Stimulated activated naive CD8-positive, alpha-beta T cell treated with anti-CD3 and anti-CD28 coated beads, Interleukin-15, amount 100 ng/mL, for 72 hours (primary cell): ENCODE measurements around the gene SUCLG2.

Source experiments
- ATAC-seq: fragments of 150-1000 bp; cut with Tn5 transposase; 2 replicates; pipeline ENCODE4 v1.10.0; 2021; ENCODE audit warnings: mild to moderate bottlenecking, moderate library complexity
- DNase-seq, 2 donors: peaks; one replicate each; pipeline ENCODE4 v3.0.0; 2021 to 2022
- H3K27ac Mint-ChIP-seq, 2 donors: one replicate each; pipeline ENCODE4 v1.8.0; 2022; ENCODE audit warnings: mild to moderate bottlenecking in 2 of 2, mixed read lengths in 2 of 2, moderate library complexity in 2 of 2
- H3K27me3 Mint-ChIP-seq: one replicate; pipeline ENCODE4 v1.8.0; 2022; ENCODE audit warnings: mixed read lengths
- H3K4me1 Mint-ChIP-seq: one replicate; pipeline ENCODE4 v1.8.0; 2022; ENCODE audit warnings: mild to moderate bottlenecking, mixed read lengths
- H3K4me3 Mint-ChIP-seq, 2 donors: one replicate each; pipeline ENCODE4 v1.8.0; 2022; ENCODE audit warnings: mild to moderate bottlenecking in 2 of 2, mixed read lengths in 2 of 2, moderate library complexity in 1 of 2
- H3K9me3 Mint-ChIP-seq, 2 donors: one replicate each; pipeline ENCODE4 v1.8.0; 2022; ENCODE audit warnings: mixed read lengths in 2 of 2

SUCLG2 gene

DNA sequence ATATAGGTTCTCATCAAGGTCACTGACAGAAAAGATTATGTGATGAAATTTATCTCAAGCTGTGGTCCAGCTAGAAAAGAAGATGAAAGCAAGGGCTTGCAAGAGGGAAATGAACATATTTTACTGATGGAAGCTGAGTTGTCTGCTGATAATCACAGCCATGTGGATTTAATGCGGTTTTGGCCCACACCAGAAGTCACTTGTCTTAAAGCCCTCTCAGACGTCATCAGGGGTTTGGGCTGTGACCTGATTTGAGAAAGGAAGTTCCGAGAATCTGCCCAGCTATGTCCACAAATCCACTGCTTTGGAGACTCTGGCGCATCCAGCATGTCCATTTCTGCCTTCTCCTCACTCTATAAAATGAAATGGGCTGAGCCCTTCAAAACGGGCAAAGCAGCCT lies 278.4 kb downstream of the SUCLG2 start:
- Mint-ChIP-seq H3K27me3 (no peaks in the 10 kb centered on the region), H3K4me1 (peaks cover 9% of the 10 kb centered on the region), H3K9me3 (no peaks in the 10 kb centered on the region), H3K4me3 (no peak overlapping the region), H3K27ac (no peak overlapping the region)
- DNase-seq (no peak), ATAC-seq (no peak)

DNA sequence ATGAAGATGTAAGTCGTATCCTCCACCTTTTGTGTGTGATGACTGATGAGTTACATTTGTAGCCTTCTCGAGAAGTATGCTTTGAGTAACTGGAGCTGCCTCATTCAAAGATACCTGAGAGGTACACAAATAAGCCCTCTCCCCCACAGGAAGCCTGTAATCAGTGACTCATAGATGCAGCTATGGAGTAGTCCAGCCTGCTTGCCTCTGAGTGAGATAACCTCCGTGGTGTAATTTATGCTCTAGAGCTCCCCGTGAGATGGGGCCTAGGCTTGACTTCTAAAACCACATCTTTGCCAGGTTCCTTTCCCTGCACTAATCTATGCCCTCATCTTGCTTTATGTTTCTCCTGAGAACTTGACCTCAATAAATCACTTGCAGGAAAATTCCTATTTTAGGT lies 291.7 kb downstream of the SUCLG2 start:
- Mint-ChIP-seq H3K27ac (no peak overlapping the region), H3K27me3 (no peaks in the 10 kb centered on the region), H3K4me1 (peaks cover 37% of the 10 kb centered on the region), H3K9me3 (peaks cover 6 to 11% of the 10 kb centered on the region in 2 donors), H3K4me3 (peak overlapping the region in 1 of 2 donors; percentile 16)
- DNase-seq = peak in 1 of 2 donors; percentile 37
- ATAC-seq = peak; percentile 97

DNA sequence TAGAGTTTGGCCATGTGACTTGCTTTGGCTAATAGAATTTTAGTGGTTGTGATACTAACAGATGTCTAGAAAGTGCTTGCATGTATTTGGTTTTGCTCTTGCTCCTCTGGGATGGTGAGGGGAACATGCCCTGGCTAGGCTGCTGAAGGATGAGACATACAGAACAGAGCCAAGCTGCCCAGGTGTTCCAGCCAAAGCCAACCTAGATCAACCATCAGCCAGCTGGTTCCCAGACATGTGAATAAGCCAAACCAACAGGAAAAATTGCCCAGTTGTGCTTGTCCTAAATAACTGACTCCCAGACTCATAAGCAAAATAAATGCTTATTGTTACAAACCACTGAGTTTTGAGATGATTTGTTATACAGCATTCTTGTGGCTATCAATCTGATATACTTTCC lies 292.6 kb downstream of the SUCLG2 start:
- no peaks in the 10 kb centered on the region for H3K27me3 Mint-ChIP-seq
- H3K27ac Mint-ChIP-seq = no peak overlapping the region
- peaks cover 39% of the 10 kb centered on the region for H3K4me1 Mint-ChIP-seq
- H3K9me3 Mint-ChIP-seq = peaks cover 6 to 11% of the 10 kb centered on the region in 2 donors
- H3K4me3 Mint-ChIP-seq = no peak overlapping the region
- DNase-seq (no peak), ATAC-seq (no peak)

DNA sequence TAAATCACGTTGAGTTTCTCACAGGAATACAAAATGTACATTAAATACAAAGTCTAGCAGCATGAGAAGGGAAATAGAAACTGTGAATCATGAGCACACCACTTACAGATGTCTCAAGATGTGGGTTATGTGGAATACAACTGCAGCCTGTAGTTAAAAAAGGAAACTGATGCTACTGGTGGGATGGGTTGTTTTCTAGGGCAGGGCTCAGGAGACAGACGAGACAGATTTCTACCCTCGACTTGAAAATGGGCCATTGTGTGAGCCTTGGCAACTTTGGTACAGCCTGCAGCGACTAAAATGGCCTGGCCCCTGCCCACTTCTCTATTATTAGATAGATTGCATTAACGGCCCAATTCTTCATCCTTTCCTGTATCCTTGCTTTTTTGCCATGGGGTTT lies 293.1 kb downstream of the SUCLG2 start:
- ATAC-seq (peak; percentile 47), DNase-seq (no peak)
- Mint-ChIP-seq H3K27ac (peak overlapping the region; percentile 15 to 63), H3K4me1 (peaks cover 39% of the 10 kb centered on the region), H3K9me3 (peaks cover 6 to 11% of the 10 kb centered on the region in 2 donors), H3K27me3 (no peaks in the 10 kb centered on the region), H3K4me3 (no peak overlapping the region)

DNA sequence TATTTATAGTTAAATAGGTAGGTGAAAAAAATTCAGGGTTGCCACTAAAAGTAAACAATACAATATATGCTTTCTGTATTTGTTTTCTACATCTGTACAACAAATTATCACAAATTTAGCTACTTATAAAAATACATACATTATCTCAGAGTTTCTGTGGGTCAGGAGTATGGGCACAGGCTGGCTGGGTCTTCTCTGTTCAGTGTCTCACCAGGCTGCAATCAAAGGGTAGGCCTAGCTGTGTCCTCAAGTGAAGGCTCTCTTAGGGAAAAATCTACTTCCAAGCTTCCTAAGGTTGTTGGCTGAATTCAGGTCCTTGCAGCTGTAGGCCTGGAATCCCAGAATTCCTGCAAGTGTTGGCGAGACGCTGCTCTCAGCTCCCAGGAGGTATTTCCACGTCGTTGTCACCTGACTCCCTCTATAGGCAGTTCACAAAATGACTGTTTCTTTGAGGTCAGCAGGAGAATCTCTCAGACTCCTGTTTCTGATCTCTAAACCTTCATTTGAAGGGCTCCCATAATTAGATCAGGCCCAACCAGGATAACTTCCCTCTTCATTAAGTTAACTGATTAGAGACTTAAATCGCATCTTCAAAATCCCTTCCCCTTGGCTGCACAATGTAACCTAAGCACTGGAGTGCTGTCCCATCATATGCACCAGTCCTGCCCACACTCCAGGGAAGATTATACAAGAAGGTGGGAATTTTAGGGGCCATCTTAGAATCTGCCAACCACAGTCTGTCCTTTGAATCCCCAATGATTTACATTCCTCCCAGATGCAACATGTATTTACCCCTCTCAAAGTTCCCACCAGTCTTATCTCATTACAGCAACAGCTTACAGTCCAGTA lies 296.6 kb downstream of the SUCLG2 start:
- no peak overlapping the region for H3K27ac Mint-ChIP-seq
- no peaks in the 10 kb centered on the region for H3K9me3 Mint-ChIP-seq
- DNase-seq (no peak), ATAC-seq (no peak)
- H3K4me3 Mint-ChIP-seq = no peak overlapping the region
- no peaks in the 10 kb centered on the region for H3K27me3 Mint-ChIP-seq
- peaks cover 29% of the 10 kb centered on the region for H3K4me1 Mint-ChIP-seq

DNA sequence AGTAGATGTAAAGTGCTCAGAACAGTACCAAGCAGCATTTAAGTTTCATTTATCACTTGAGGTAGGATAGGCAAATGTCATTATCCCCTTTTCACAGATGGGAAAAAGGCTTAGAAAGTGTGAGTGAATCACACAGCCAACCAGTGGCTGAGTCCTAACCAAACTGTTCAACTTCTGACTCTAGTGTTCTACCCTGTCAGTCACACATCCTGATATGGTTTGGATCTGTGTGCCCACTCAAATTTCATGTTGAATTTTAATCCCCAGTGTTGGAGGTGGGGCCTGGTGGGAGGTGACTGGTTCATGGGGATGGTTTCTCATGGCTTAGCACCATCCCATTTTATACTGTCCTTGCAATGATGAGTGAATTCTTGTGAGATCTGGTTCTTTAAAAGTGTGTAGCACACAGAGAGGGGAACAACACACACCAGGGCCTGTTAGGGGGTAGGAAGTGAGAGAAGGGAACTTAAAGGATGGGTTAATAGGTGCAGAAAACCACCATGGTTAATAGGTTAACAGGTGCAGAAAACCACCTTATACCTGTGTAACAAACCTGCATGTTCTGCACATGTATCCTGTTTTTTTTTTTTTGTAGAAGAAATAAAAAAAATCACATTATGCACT lies 304.7 kb downstream of the SUCLG2 start:
- Mint-ChIP-seq H3K27me3 (no peaks in the 10 kb centered on the region), H3K9me3 (peaks cover 12 to 37% of the 10 kb centered on the region in 2 donors), H3K27ac (peak overlapping the region in 1 of 2 donors; percentile 66), H3K4me3 (peak overlapping the region in 1 of 2 donors; percentile 15), H3K4me1 (peaks cover 20% of the 10 kb centered on the region)
- DNase-seq (peak; percentile 28 to 60), ATAC-seq (peak; percentile 99)

DNA sequence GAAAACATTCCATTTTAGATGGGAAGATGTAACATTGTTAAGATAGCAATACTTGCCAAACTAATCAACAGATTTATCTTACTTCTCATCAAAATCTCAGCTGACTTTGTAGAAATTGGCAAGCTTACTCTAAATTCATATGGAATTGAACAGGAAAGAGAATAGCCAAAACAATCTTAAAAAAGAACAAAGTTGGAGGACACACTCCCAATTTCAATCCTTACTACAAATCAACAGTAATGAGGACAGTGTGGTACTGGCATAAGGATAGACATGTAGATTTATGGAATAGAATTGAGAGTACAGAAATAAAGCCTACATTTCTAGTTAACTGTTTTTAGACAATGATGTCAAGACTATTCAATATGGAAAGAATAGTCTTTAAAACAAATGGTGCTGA lies 308.3 kb downstream of the SUCLG2 start:
- no peak for DNase-seq
- ATAC-seq = no peak
- peaks cover 25 to 58% of the 10 kb centered on the region in 2 donors for H3K9me3 Mint-ChIP-seq
- H3K27ac Mint-ChIP-seq = no peak overlapping the region
- H3K27me3 Mint-ChIP-seq = no peaks in the 10 kb centered on the region
- H3K4me1 Mint-ChIP-seq = peaks cover 20% of the 10 kb centered on the region
- no peak overlapping the region for H3K4me3 Mint-ChIP-seq

DNA sequence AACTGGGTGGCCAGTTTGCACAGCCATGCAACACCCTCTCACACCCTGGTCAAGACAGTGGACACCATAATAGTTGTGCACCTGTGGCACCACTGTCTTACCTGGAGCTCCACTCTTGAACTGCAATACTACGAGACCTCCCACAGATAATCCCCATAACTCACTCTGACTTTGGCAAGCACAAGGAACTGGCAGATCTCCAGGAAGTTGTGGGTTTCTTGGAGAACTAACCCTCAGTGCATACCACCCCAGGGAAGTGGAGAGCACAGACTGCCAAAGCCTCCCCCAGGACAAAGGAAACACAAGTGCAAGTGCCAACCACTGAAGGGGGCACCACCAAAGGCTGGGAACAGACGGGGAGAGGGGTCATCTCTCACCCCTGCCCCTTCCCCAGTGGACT lies 318.6 kb downstream of the SUCLG2 start:
- DNase-seq (no peak), ATAC-seq (no peak)
- H3K9me3 Mint-ChIP-seq = peaks cover 40 to 45% of the 10 kb centered on the region in 2 donors
- peaks cover 17% of the 10 kb centered on the region for H3K4me1 Mint-ChIP-seq
- H3K4me3 Mint-ChIP-seq = no peak overlapping the region
- peaks cover 8% of the 10 kb centered on the region for H3K27me3 Mint-ChIP-seq
- no peak overlapping the region for H3K27ac Mint-ChIP-seq

DNA sequence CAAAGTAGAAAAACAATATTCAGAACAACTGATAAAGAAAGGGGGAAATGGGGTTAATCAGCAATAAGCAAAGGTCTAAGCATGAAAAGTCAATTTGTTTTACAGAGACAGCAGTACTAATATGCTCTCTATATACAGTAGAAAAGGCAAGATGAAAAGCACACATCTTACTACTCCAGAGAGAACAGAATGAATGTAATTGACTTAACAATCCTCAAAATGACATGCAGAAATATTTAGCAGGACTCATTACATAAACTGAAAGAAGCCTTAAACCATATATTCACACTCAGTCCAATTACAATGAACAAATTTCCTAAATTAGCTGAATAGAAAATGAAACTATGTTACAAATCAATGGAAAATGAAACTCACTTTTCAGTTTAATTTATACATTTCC lies 319.8 kb downstream of the SUCLG2 start:
- Mint-ChIP-seq H3K4me3 (peak overlapping the region in 1 of 2 donors; percentile 45), H3K27me3 (peaks cover 9% of the 10 kb centered on the region), H3K4me1 (peaks cover 23% of the 10 kb centered on the region), H3K27ac (no peak overlapping the region), H3K9me3 (peaks cover 34 to 35% of the 10 kb centered on the region in 2 donors)
- DNase-seq (no peak), ATAC-seq (peak; percentile 79)

DNA sequence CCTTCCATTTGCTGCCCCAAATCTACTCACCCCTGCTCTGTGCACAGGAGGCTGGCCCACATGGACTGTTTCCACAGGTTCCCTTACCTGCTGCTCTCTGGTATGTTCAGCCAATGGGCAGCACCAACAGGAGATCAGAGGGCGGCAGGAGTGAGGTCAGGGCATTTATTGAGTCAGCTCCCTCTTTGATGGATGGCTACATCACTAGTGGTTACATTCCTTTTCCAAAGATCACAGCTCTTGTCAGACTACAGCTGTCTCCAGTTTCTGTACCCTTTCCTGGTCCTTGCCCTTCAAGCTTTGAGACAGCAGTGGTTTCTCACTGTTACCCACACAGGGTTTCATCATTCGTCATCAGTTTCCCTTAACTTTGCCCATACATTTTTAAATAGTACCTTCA lies 325.1 kb downstream of the SUCLG2 start:
- H3K9me3 Mint-ChIP-seq = peaks cover 9 to 17% of the 10 kb centered on the region in 2 donors
- DNase-seq (peak; percentile 22 to 66), ATAC-seq (peak; percentile 97)
- H3K27ac Mint-ChIP-seq = no peak overlapping the region
- H3K27me3 Mint-ChIP-seq = peaks cover 9% of the 10 kb centered on the region
- H3K4me3 Mint-ChIP-seq = no peak overlapping the region
- peaks cover 21% of the 10 kb centered on the region for H3K4me1 Mint-ChIP-seq

DNA sequence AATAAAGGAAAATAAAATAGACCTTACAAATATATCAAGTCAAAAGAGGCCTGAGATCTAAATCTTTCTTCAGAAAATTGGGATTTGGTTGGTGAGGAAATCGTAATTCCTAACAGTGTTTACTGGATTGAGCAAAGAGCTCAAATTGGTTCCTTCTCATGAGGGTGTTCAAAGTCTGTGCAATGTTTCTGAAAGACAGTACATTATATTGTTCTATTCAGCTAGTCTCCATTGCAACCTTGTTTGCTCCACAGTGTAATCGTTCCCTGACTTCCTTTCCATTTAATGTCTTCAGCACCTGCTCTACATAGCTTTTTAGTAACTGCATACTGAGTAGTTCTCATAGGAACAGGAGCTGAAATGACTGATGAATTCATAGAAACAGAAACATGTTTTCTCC lies 326.8 kb downstream of the SUCLG2 start:
- H3K27me3 Mint-ChIP-seq = peaks cover 9% of the 10 kb centered on the region
- H3K27ac Mint-ChIP-seq = no peak overlapping the region
- ATAC-seq (no peak), DNase-seq (no peak)
- H3K4me3 Mint-ChIP-seq = no peak overlapping the region
- peaks cover 9 to 18% of the 10 kb centered on the region in 2 donors for H3K9me3 Mint-ChIP-seq
- H3K4me1 Mint-ChIP-seq = peaks cover 18% of the 10 kb centered on the region

DNA sequence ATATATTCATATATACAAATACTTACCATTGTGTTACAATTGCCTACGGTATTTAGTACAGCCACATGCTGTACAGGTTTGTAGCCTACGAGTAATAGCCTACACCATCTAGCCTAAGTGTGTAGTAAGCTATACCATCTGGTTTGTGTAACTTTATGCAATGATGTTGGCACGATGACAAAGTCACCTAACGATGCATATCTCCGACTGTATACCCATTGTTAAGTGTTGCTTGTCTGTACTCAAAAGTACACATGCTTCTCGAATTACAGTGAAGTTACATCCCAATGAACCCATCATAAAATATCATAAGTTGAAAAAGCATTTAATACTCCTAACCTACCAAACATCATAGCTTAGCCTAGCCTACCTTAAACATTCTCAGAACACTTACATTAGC lies 329.2 kb downstream of the SUCLG2 start:
- Mint-ChIP-seq H3K4me3 (no peak overlapping the region), H3K4me1 (peaks cover 18% of the 10 kb centered on the region), H3K27ac (no peak overlapping the region), H3K27me3 (no peaks in the 10 kb centered on the region), H3K9me3 (peaks cover 5 to 15% of the 10 kb centered on the region in 2 donors)
- DNase-seq = no peak
- no peak for ATAC-seq
